Stimulated activated CD4-positive, alpha-beta T cell treated with anti-CD3 and anti-CD28 coated beads, Interleukin-4, amount 100 ng/mL, for 1 hour (primary cell): Measurements from ENCODE around the gene YWHAG.
"Not testable (repeated sequence)": the region's sequence is repeated elsewhere in the genome, so short reads cannot be mapped to it uniquely, and the experiment has no call there.

Experiments
- DNase-seq: peaks from one replicate; pipeline ENCODE4 v3.0.0-alpha.2; 2020

Gene YWHAG

GRCh38 chr7:76346778-76347177 lies 12.0 kb downstream of the YWHAG start:
- no peak for DNase-seq

- DNase-seq = no peak
Observed at GRCh38 chr7:76346097-76346496, 12.7 kb downstream of the YWHAG start.

- DNase-seq = no peak
Observed at GRCh38 chr7:76343931-76344321, 14.9 kb downstream of the YWHAG start.

- no peak for DNase-seq
Observed at GRCh38 chr7:76343294-76343930, 15.4 kb downstream of the YWHAG start.

- no peak for DNase-seq
Observed at GRCh38 chr7:76342222-76342621, 16.6 kb downstream of the YWHAG start.

GRCh38 chr7:76340617-76341131 lies 18.1 kb downstream of the YWHAG start:
- DNase-seq = no peak

GRCh38 chr7:76338298-76339084 lies 20.3 kb downstream of the YWHAG start:
- DNase-seq = no peak

GRCh38 chr7:76337147-76337546 lies 21.6 kb downstream of the YWHAG start:
- no peak for DNase-seq

GRCh38 chr7:76336094-76336493 lies 22.7 kb downstream of the YWHAG start:
- no peak for DNase-seq

GRCh38 chr7:76335417-76335816 lies 23.4 kb downstream of the YWHAG start:
- DNase-seq = not testable (repeated sequence)

- DNase-seq = no peak
Observed at GRCh38 chr7:76334320-76334967, 24.3 kb downstream of the YWHAG start.

GRCh38 chr7:76333511-76334101 lies 25.2 kb downstream of the YWHAG start:
- no peak for DNase-seq

- DNase-seq = no peak
Observed at GRCh38 chr7:76332078-76332477, 26.7 kb downstream of the YWHAG start.

- no peak for DNase-seq
Observed at GRCh38 chr7:76330673-76331072, 28.1 kb downstream of the YWHAG start.

GRCh38 chr7:76330261-76330660 lies 28.5 kb downstream of the YWHAG start:
- no peak for DNase-seq

GRCh38 chr7:76329479-76329878 lies 29.3 kb downstream of the YWHAG start:
- DNase-seq = no peak

GRCh38 chr7:76328389-76328788 lies 30.4 kb downstream of the YWHAG start:
- DNase-seq = no peak

GRCh38 chr7:76327610-76328009 lies 31.2 kb downstream of the YWHAG start:
- DNase-seq = no peak

- DNase-seq = no peak
Observed at GRCh38 chr7:76326646-76327233, 32.1 kb downstream of the YWHAG start.

- no peak for DNase-seq
Observed at GRCh38 chr7:76325811-76326210, 33.0 kb downstream of the YWHAG start.

- no peak for DNase-seq
Observed at GRCh38 chr7:76325092-76325491, 33.7 kb downstream of the YWHAG start.

GRCh38 chr7:76318488-76319353 lies 40.1 kb downstream of the YWHAG start:
- peak; percentile 56 for DNase-seq
